ENCODE measurements around the gene NTNG1.

NTNG1 gene

GRCh38 chr1:107344836-107345235 lies 204.0 kb downstream of the NTNG1 start:
- ChIA-PET CTCF (interaction anchor here (1.0 kb wide), 1 partner anchor 27 kb away, joined by 3 read pairs; no protein-coding TSS in a partner anchor), POLR2A (no interaction called here)
- TF ChIP-seq, protein P1, sequence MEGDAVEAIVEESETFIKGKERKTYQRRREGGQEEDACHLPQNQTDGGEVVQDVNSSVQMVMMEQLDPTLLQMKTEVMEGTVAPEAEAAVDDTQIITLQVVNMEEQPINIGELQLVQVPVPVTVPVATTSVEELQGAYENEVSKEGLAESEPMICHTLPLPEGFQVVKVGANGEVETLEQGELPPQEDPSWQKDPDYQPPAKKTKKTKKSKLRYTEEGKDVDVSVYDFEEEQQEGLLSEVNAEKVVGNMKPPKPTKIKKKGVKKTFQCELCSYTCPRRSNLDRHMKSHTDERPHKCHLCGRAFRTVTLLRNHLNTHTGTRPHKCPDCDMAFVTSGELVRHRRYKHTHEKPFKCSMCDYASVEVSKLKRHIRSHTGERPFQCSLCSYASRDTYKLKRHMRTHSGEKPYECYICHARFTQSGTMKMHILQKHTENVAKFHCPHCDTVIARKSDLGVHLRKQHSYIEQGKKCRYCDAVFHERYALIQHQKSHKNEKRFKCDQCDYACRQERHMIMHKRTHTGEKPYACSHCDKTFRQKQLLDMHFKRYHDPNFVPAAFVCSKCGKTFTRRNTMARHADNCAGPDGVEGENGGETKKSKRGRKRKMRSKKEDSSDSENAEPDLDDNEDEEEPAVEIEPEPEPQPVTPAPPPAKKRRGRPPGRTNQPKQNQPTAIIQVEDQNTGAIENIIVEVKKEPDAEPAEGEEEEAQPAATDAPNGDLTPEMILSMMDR (IDR thresholded peaks at IDR 0.05; ENCODE audit: insufficient read depth, low read length, missing control alignments): no peak

DNA sequence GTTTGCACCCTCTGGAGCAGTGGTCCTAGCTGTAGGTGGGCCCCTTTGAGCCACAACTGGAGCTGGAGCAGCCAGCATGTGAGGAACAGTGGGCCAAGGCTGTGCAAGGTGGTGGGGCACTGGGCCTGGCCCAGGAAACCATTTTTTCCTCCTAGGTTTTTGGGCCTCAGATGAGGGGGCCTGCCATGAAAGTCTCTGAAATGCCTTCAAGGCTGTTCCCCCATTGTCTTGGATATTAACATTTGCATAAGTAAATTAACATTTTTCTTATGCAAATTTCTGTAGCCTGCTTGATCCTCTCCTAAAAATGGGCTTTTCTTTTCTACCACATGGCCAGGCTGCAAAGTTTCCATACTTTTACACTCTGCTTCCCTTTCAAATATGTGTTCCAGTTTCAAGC lies 212.0 kb downstream of the NTNG1 start:
- TF ChIP-seq, protein P1 (IDR thresholded peaks at IDR 0.05; ENCODE audit: insufficient read depth, low read length, missing control alignments): no peak
- ChIA-PET POLR2A (no interaction called here), CTCF (no interaction called here)
- DNase-seq (ENCODE audit: low read depth, low spot score): no peak
- H3K4me3 ChIP-seq (ENCODE audit: low read depth, low read length): no peak overlapping the region

More at GRCh38 chr1:107344836-107345235, 204.0 kb downstream of the NTNG1 start:
- no peak for DNase-seq (ENCODE audit: low read depth, low spot score)
- no peak overlapping the region for H3K4me3 ChIP-seq (ENCODE audit: low read depth, low read length)

- peak; percentile 10 for DNase-seq (ENCODE audit: low read depth, low spot score)
- TF ChIP-seq, protein P1 (IDR thresholded peaks at IDR 0.05; ENCODE audit: insufficient read depth, low read length, missing control alignments): no peak
- POLR2A ChIA-PET: no interaction called here
- CTCF ChIA-PET: no interaction called here
- no peak overlapping the region for H3K4me3 ChIP-seq (ENCODE audit: low read depth, low read length)
These were observed 216.5 kb downstream of the NTNG1 start for GRCh38 chr1:107357376-107357775.

- TF ChIP-seq, protein P1 (IDR thresholded peaks at IDR 0.05; ENCODE audit: insufficient read depth, low read length, missing control alignments): no peak
- no peak overlapping the region for H3K4me3 ChIP-seq (ENCODE audit: low read depth, low read length)
- DNase-seq (ENCODE audit: low read depth, low spot score): no peak
- CTCF ChIA-PET: interaction anchor here (0.8 kb wide), 1 partner anchor 171 kb away, joined by 4 read pairs; no protein-coding TSS in a partner anchor
- POLR2A ChIA-PET: no interaction called here
These were observed 217.9 kb downstream of the NTNG1 start for GRCh38 chr1:107358619-107359327.

DNA sequence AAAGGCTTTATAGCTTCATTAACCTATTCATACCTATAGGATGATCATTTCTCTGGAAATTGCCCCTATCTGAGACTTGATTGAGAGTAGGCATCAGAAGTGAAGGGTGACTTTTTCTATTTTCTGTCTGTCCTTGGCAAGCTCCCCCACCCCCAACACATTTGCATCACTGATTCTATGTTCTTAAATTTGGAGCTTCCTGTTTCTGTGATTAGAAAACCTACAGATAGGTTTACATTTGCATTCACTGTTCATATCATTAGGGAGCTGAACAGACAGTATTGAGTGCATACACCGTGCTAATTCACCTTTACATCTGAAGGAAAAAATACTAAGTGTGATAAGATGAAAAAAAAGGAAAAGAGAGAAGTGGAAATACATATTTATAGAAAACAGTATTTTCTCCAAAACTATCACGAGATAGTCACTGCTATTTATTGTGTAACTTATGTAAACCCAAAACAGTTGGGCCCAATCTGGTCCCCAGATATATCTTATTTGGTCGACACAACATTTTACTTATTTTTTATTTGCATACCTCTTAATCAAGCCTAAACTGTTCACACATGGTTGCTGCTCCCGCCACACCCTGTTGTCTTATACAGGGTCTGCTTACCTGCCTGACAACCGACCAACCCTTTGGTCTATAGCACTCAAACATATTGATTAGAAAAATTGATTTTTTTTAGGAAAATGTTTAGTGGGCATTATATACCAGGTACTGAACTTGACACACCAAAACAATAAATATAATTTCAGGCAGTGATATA lies 218.8 kb downstream of the NTNG1 start:
- ChIA-PET POLR2A (no interaction called here), CTCF (interaction anchor here (0.8 kb wide), 1 partner anchor 170 kb away, joined by 4 read pairs; no protein-coding TSS in a partner anchor)
- TF ChIP-seq, protein P1 (IDR thresholded peaks at IDR 0.05; ENCODE audit: insufficient read depth, low read length, missing control alignments): no peak
- H3K4me3 ChIP-seq (ENCODE audit: low read depth, low read length): no peak overlapping the region
- no peak for DNase-seq (ENCODE audit: low read depth, low spot score)

- ChIA-PET CTCF (no interaction called here), POLR2A (no interaction called here)
- no peak for DNase-seq (ENCODE audit: low read depth, low spot score)
- H3K4me3 ChIP-seq (ENCODE audit: low read depth, low read length): no peak overlapping the region
- TF ChIP-seq, protein P1 (IDR thresholded peaks at IDR 0.05; ENCODE audit: insufficient read depth, low read length, missing control alignments): no peak
These were observed 221.8 kb downstream of the NTNG1 start for GRCh38 chr1:107362468-107363140.

Measured in AG04449 (cell line).